Right lobe of liver (tissue), 4 donors: ENCODE data around the gene COPA.

ENCODE experiments used
- CTCF ChIP-seq, 4 donors: fragments of 200-600 bp in 3 of 4; fragments of 450-650 bp in 1 of 4; IDR thresholded peaks; one replicate each; pipeline versions ENCODE4 v1.5.1 to v1.8.0; 2016 to 2022; ENCODE audit warnings: antibody characterized with exemption in 4 of 4, mild to moderate bottlenecking in 2 of 4
- POLR2A ChIP-seq: fragments of 450-650 bp; IDR thresholded peaks from one replicate; pipeline ENCODE4 v1.6.1; 2017; ENCODE audit warnings: antibody characterized with exemption, mild to moderate bottlenecking
- donor health status: DM: no; HTN: no; CAD: no.
- donor health status: DM: no; HTN: no; CAD: no.
- donor health status: DM: no; HTN: yes; CAD: no.

GRCh38 chr1:160325252-160325651 is 17.8 kb downstream of the COPA start:
- TF ChIP-seq CTCF (IDR thresholded peaks at IDR 0.05) (no peak), POLR2A (no peak)
